ENCODE measurements around the gene SLC2A4.
A peak's percentile ranks its signal among the peaks of the same experiment; 100 is the strongest.
"Not testable (repeated sequence)": the region's sequence is repeated elsewhere in the genome, so short reads cannot be mapped to it uniquely, and the experiment has no call there.

SLC2A4 gene

GRCh38 chr17:7241783-7242716 is 39.5 kb upstream of the SLC2A4 start, which contains the start of gene GABARAP:
GABARAP (minus strand) TSS chr17:7242449; CDS start chr17:7242330, 119 bp downstream.
- Histone ChIP-seq H3K27ac (ENCODE audit: low read length) (peak within 1 kb of the TSS; percentile 75), H3K9ac (ENCODE audit: low read length) (peak within 1 kb of the TSS; percentile 91), H2AFZ (ENCODE audit: low read length) (peak within 1 kb of the TSS; percentile 84), H3K4me3 (ENCODE audit: low read length) (peak within 1 kb of the TSS; percentile 96), H3K4me2 (ENCODE audit: low read depth, low read length) (peak within 1 kb of the TSS; percentile 87), H3K9me2 (replicated peaks; ENCODE audit: insufficient read depth, low read length) (no peaks in the 10 kb centered on the region), H3K36me3 (replicated peaks; ENCODE audit: insufficient read depth, low read length) (0 out of 2 replicates have a peak, but pooled peaks cover 3% of the 10 kb centered on the region), H3K9me3 (replicated peaks; ENCODE audit: insufficient read depth, low read length) (no peaks in the 10 kb centered on the region), H3K4me1 (ENCODE audit: low read length) (peaks cover 20% of the 10 kb centered on the region), H3K79me2 (ENCODE audit: low read length) (peaks cover 54% of the 10 kb centered on the region), H4K20me1 (ENCODE audit: insufficient read depth, low read length) (no peaks in the 10 kb centered on the region), H3K27me3 (replicated peaks; ENCODE audit: insufficient read depth, low read length) (no peaks in the 10 kb centered on the region), H3F3A (ENCODE audit: insufficient read depth, low read length) (peaks cover 50% of the 10 kb centered on the region)
- TF ChIP-seq CTCF (IDR thresholded peaks at IDR 0.05; ENCODE audit: low read length) (no peak), EZH2phosphoT487 (IDR thresholded peaks at IDR 0.05; ENCODE audit: low read length) (no peak)
- peak; percentile 92 for DNase-seq

- peak; percentile 12; the same call in 1 of the 2 replicates for TF ChIP-seq CTCF (IDR thresholded peaks at IDR 0.05; ENCODE audit: low read length)
- no peak for TF ChIP-seq EZH2phosphoT487 (IDR thresholded peaks at IDR 0.05; ENCODE audit: low read length)
- no peak for TF ChIP-seq EZH2 (optimal IDR thresholded peaks at IDR 0.05; ENCODE audit: low read depth, low read length)
- Histone ChIP-seq H3F3A (ENCODE audit: insufficient read depth, low read length) (peaks cover 42% of the 10 kb centered on the region), H3K36me3 (replicated peaks; ENCODE audit: insufficient read depth, low read length) (0 out of 2 replicates have a peak, but pooled peaks cover 3% of the 10 kb centered on the region), H3K27me3 (replicated peaks; ENCODE audit: insufficient read depth, low read length) (no peaks in the 10 kb centered on the region), H3K79me2 (ENCODE audit: low read length) (peaks cover 55% of the 10 kb centered on the region), H3K27ac (ENCODE audit: low read length) (peak overlapping the region; percentile 75), H3K9me3 (replicated peaks; ENCODE audit: insufficient read depth, low read length) (no peaks in the 10 kb centered on the region), H3K4me1 (ENCODE audit: low read length) (peaks cover 15% of the 10 kb centered on the region), H3K4me2 (ENCODE audit: low read depth, low read length) (peak overlapping the region; percentile 80), H3K4me3 (ENCODE audit: low read length) (peak overlapping the region; percentile 96), H3K9ac (ENCODE audit: low read length) (peak overlapping the region; percentile 91), H3K9me2 (replicated peaks; ENCODE audit: insufficient read depth, low read length) (no peaks in the 10 kb centered on the region), H2AFZ (ENCODE audit: low read length) (peak overlapping the region; percentile 84), H4K20me1 (ENCODE audit: insufficient read depth, low read length) (no peaks in the 10 kb centered on the region)
- DNase-seq = peak; percentile 96
Measured at GRCh38 chr17:7242717-7243452, 38.6 kb upstream of the SLC2A4 start.

- peaks cover 42% of the 10 kb centered on the region for H3F3A ChIP-seq (ENCODE audit: insufficient read depth, low read length)
- no peaks in the 10 kb centered on the region for H3K9me2 ChIP-seq (replicated peaks; ENCODE audit: insufficient read depth, low read length)
- H3K27me3 ChIP-seq (replicated peaks; ENCODE audit: insufficient read depth, low read length) = no peaks in the 10 kb centered on the region
- no peak overlapping the region for H2AFZ ChIP-seq (ENCODE audit: low read length)
- TF ChIP-seq EZH2 (optimal IDR thresholded peaks at IDR 0.05; ENCODE audit: low read depth, low read length) = no peak
- no peak for TF ChIP-seq EZH2phosphoT487 (IDR thresholded peaks at IDR 0.05; ENCODE audit: low read length)
- H3K4me1 ChIP-seq (ENCODE audit: low read length) = peaks cover 15% of the 10 kb centered on the region
- H3K79me2 ChIP-seq (ENCODE audit: low read length) = peaks cover 60% of the 10 kb centered on the region
- DNase-seq = no peak
- H3K27ac ChIP-seq (ENCODE audit: low read length) = peak overlapping the region; percentile 75; the same call in 1 of the 2 replicates
- H3K9me3 ChIP-seq (replicated peaks; ENCODE audit: insufficient read depth, low read length) = no peaks in the 10 kb centered on the region
- peak overlapping the region; percentile 96 for H3K4me3 ChIP-seq (ENCODE audit: low read length)
- H3K9ac ChIP-seq (ENCODE audit: low read length) = peak overlapping the region; percentile 91; the same call in 1 of the 2 replicates
- peak overlapping the region; percentile 80 for H3K4me2 ChIP-seq (ENCODE audit: low read depth, low read length)
- H3K36me3 ChIP-seq (replicated peaks; ENCODE audit: insufficient read depth, low read length) = 0 out of 2 replicates have a peak, but pooled peaks cover 3% of the 10 kb centered on the region
- no peaks in the 10 kb centered on the region for H4K20me1 ChIP-seq (ENCODE audit: insufficient read depth, low read length)
Measured at GRCh38 chr17:7243453-7243729, 38.1 kb upstream of the SLC2A4 start.

- H3K4me2 ChIP-seq (ENCODE audit: low read depth, low read length); H3K27me3 ChIP-seq (replicated peaks; ENCODE audit: insufficient read depth, low read length); H3K4me3 ChIP-seq (ENCODE audit: low read length); DNase-seq; H2AFZ ChIP-seq (ENCODE audit: low read length); H3K9ac ChIP-seq (ENCODE audit: low read length); H4K20me1 ChIP-seq (ENCODE audit: insufficient read depth, low read length); H3K36me3 ChIP-seq (replicated peaks; ENCODE audit: insufficient read depth, low read length); H3K9me2 ChIP-seq (replicated peaks; ENCODE audit: insufficient read depth, low read length); H3K9me3 ChIP-seq (replicated peaks; ENCODE audit: insufficient read depth, low read length): not testable (repeated sequence)
- Histone ChIP-seq H3K27ac (ENCODE audit: low read length) (peak overlapping the region; percentile 75; the same call in 1 of the 2 replicates), H3F3A (ENCODE audit: insufficient read depth, low read length) (peaks cover 42% of the 10 kb centered on the region), H3K79me2 (ENCODE audit: low read length) (peaks cover 61% of the 10 kb centered on the region), H3K4me1 (ENCODE audit: low read length) (peaks cover 15% of the 10 kb centered on the region)
Measured at GRCh38 chr17:7243838-7244237, 37.7 kb upstream of the SLC2A4 start.
